Caco-2 (cell line): ENCODE data around the gene STOML1. TPM values are rescaled to one million over a fixed set of nuclear protein-coding genes. Genes with fewer than 3 reads are reported as not detected.

ENCODE experiments used
- BruUV-seq: library from RNA; stranded (reverse); fragments of 400-500 nt; replicated peaks from 2 replicates; lab custom pipeline; 2021; lab: Mats Ljungman, UMichigan
- CTCF ChIA-PET: fragments of 300-600 bp; sonication (Branson Sonifier 250); formaldehyde crosslinking; loops from one replicate; lab custom pipeline; 2022; ENCODE audit warnings: antibody characterized with exemption; lab: Charles Lee
- POLR2A ChIA-PET: fragments of 300-600 bp; sonication (Branson Sonifier 250); formaldehyde crosslinking; loops from one replicate; lab custom pipeline; 2022; ENCODE audit warnings: antibody characterized with exemption; lab: Charles Lee
- DNase-seq, 2 experiments: peaks; one replicate each; pipeline versions ENCODE4 v3.0.0 to v3.0.0-alpha.2; 2020 to 2022
- H3K27me3 ChIP-seq: replicated peaks from 2 replicates; pipeline ENCODE4 v1.6.0; 2011; ENCODE audit warnings: low read length; ENCODE audit not compliant: control insufficient read depth, insufficient read depth
- H3K36me3 ChIP-seq: 2 replicates; pipeline ENCODE4 v1.5.1; 2011; ENCODE audit warnings: low read length; ENCODE audit not compliant: control insufficient read depth, insufficient read depth
- H3K4me1 ChIP-seq: fragments of 250-450 bp; sonication (Bioruptor Pico); 2 replicates; pipeline ENCODE4 v1.5.1; 2020; ENCODE audit warnings: mild to moderate bottlenecking
- H3K4me3 ChIP-seq: 2 replicates; pipeline ENCODE4 v1.5.1; 2011; ENCODE audit warnings: low read depth, mild to moderate bottlenecking, control low read depth, low read length
- H3K9me3 ChIP-seq: fragments of 250-450 bp; sonication (Bioruptor Pico); 2 replicates; pipeline ENCODE4 v1.5.1; 2020; ENCODE audit warnings: mild to moderate bottlenecking, moderate library complexity
- H3K27ac Mint-ChIP-seq: one replicate; pipeline ENCODE4 v1.8.0; 2022; ENCODE audit warnings: mixed read lengths; ENCODE audit not compliant: unreplicated experiment
- H3K27me3 Mint-ChIP-seq: one replicate; pipeline ENCODE4 v1.8.0; 2022; ENCODE audit warnings: mixed read lengths; ENCODE audit not compliant: insufficient read depth, unreplicated experiment
- H3K36me3 Mint-ChIP-seq: one replicate; pipeline ENCODE4 v1.8.0; 2022; ENCODE audit warnings: mild to moderate bottlenecking, mixed read lengths; ENCODE audit not compliant: insufficient read depth, unreplicated experiment
- H3K4me1 Mint-ChIP-seq: one replicate; pipeline ENCODE4 v1.8.0; 2022; ENCODE audit warnings: low read depth, mixed read lengths; ENCODE audit not compliant: unreplicated experiment
- H3K4me3 Mint-ChIP-seq: one replicate; pipeline ENCODE4 v1.8.0; 2022; ENCODE audit warnings: mild to moderate bottlenecking, moderate library complexity, mixed read lengths; ENCODE audit not compliant: unreplicated experiment
- H3K9me3 Mint-ChIP-seq: one replicate; pipeline ENCODE4 v1.8.0; 2022; ENCODE audit warnings: mixed read lengths; ENCODE audit not compliant: unreplicated experiment
- intact Hi-C: fragments of 100-400 bp; cut with micrococcal nuclease; formaldehyde crosslinking; loops from one replicate; pipeline ENCODE4 v1.10.0; 2022; ENCODE audit not compliant: unreplicated experiment
- total RNA-seq: library from RNA; stranded (reverse); gene quantifications from 2 replicates; pipeline ENCODE4 v1.2.3, GENCODE V29; 2022
- TF ChIP-seq, protein P1 (sequence below), 2 experiments: fragments of 200-600 bp in 1 of 2; IDR thresholded peaks; 1 replicate in 1 of 2; 2 replicates in 1 of 2; pipeline versions ENCODE4 v1.5.1 to v1.8.0; 2011 to 2022; ENCODE audit warnings: antibody characterized with exemption in 1 of 2, control low read depth in 1 of 2, inconsistent platforms in 1 of 2, low read depth in 1 of 2, low read length in 1 of 2, mild to moderate bottlenecking in 1 of 2, moderate library complexity in 1 of 2; ENCODE audit not compliant: insufficient read depth in 1 of 2, severe bottlenecking in 1 of 2, unreplicated experiment in 1 of 2

The STOML1 gene
- total RNA-seq, 1 experiment from 2014 or later = 7.6 TPM

DNA sequence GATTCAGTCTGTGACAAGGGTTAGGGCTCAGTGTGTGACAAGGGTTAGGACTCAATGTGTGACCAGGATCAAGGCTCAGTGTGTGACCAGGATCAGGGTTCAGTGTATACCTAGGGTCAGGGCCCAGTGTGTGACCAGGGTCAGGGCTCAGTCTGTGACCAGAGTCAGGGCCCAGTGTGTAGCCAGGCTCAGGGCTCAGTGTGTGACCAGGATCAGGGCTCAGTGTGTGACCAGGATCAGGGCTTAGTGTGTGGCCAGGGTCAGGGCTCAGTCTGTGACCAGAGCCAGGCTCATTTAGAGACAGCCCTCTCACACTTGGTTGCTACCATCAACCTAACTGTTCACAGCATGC is 41.6 kb downstream of the STOML1 start:
- Histone ChIP-seq H3K27me3 (no peaks in the 10 kb centered on the region), H3K4me3 (no peak overlapping the region), H3K9me3 (no peaks in the 10 kb centered on the region), H3K36me3 (no peaks in the 10 kb centered on the region), H3K4me1 (no peaks in the 10 kb centered on the region)
- Mint-ChIP-seq H3K27ac (no peak overlapping the region), H3K4me3 (no peak overlapping the region), H3K9me3 (no peaks in the 10 kb centered on the region), H3K36me3 (no peaks in the 10 kb centered on the region), H3K27me3 (no peaks in the 10 kb centered on the region), H3K4me1 (peaks cover 6% of the 10 kb centered on the region)
- DNase-seq = no peak
- no TSS peak for BruUV-seq
- TF ChIP-seq, protein P1, sequence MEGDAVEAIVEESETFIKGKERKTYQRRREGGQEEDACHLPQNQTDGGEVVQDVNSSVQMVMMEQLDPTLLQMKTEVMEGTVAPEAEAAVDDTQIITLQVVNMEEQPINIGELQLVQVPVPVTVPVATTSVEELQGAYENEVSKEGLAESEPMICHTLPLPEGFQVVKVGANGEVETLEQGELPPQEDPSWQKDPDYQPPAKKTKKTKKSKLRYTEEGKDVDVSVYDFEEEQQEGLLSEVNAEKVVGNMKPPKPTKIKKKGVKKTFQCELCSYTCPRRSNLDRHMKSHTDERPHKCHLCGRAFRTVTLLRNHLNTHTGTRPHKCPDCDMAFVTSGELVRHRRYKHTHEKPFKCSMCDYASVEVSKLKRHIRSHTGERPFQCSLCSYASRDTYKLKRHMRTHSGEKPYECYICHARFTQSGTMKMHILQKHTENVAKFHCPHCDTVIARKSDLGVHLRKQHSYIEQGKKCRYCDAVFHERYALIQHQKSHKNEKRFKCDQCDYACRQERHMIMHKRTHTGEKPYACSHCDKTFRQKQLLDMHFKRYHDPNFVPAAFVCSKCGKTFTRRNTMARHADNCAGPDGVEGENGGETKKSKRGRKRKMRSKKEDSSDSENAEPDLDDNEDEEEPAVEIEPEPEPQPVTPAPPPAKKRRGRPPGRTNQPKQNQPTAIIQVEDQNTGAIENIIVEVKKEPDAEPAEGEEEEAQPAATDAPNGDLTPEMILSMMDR (IDR thresholded peaks at IDR 0.05; ENCODE audit: insufficient read depth in 1 of 2, low read depth in 1 of 2, low read length in 1 of 2, severe bottlenecking in 1 of 2, unreplicated experiment in 1 of 2) = no peak
- intact Hi-C loops = no loop called here
- POLR2A ChIA-PET = no interaction called here
- CTCF ChIA-PET = interaction anchor here (0.6 to 1.8 kb wide), 13 partner anchors 7 to 625 kb away, joined by 3 to 32 read pairs (median 5); partner anchors contain the start of gene PML

DNA sequence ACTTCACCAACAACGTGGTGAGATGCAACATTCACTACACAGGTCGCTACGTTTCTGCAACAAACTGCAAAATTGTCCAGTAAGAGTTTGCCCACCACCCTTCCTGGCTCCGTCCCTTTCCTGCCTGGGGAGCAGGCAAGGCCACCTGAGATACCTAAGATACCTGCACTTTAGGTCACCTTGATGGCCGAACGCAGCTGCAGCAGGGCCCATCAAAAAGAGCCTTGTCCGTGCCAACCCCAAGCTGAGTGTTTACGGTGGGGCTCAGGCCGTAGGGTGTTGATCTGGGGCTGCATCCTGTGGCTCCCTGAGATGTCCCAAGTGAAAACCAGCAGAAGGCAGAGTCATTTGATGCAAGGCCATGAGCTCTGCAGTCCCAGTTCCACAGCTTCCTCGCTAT is 42.6 kb downstream of the STOML1 start:
- H3K36me3 ChIP-seq = no peaks in the 10 kb centered on the region
- Mint-ChIP-seq H3K27me3 (no peaks in the 10 kb centered on the region), H3K4me3 (no peak overlapping the region), H3K27ac (no peak overlapping the region), H3K36me3 (no peaks in the 10 kb centered on the region), H3K9me3 (no peaks in the 10 kb centered on the region), H3K4me1 (peaks cover 6% of the 10 kb centered on the region)
- H3K27me3 ChIP-seq = no peaks in the 10 kb centered on the region
- TF ChIP-seq, protein P1 (IDR thresholded peaks at IDR 0.05; ENCODE audit: insufficient read depth in 1 of 2, low read depth in 1 of 2, low read length in 1 of 2, severe bottlenecking in 1 of 2, unreplicated experiment in 1 of 2) = no peak
- DNase-seq = no peak
- ChIA-PET POLR2A (no interaction called here), CTCF (interaction anchor here (1.1 kb wide), 1 partner anchor 23 kb away, joined by 3 read pairs; no protein-coding TSS in a partner anchor)
- no peak overlapping the region for H3K4me3 ChIP-seq
- peaks cover 5% of the 10 kb centered on the region for H3K4me1 ChIP-seq
- no peaks in the 10 kb centered on the region for H3K9me3 ChIP-seq
- intact Hi-C loops = no loop called here
- no TSS peak for BruUV-seq

DNA sequence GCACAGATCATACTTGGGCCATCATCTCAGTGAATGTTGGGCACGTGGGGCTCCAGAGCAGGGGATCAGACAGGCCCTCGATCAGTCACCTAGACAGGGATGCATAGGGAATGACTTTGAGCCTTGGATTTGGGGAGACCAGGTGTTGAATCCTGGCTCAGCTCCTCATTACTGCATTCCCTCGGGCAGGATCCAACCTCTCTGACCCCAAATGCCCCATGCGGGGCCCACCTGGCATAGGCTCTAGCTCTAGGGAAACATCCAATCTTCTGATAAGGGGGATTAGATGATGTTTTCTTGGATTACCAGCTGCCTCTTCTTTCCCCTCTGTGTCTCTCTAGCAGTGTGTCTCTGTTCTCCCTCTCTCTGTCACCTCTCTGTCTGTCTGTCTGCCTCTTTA is 43.1 kb downstream of the STOML1 start:
- peaks cover 6% of the 10 kb centered on the region for H3K4me1 Mint-ChIP-seq
- Histone ChIP-seq H3K9me3 (no peaks in the 10 kb centered on the region), H3K27me3 (no peaks in the 10 kb centered on the region), H3K4me3 (no peak overlapping the region), H3K36me3 (no peaks in the 10 kb centered on the region), H3K4me1 (peaks cover 10% of the 10 kb centered on the region)
- no TSS peak for BruUV-seq
- intact Hi-C loops = no loop called here
- no peak overlapping the region for H3K27ac Mint-ChIP-seq
- H3K9me3 Mint-ChIP-seq = no peaks in the 10 kb centered on the region
- DNase-seq = no peak
- H3K4me3 Mint-ChIP-seq = no peak overlapping the region
- H3K27me3 Mint-ChIP-seq = no peaks in the 10 kb centered on the region
- TF ChIP-seq, protein P1 (IDR thresholded peaks at IDR 0.05; ENCODE audit: insufficient read depth in 1 of 2, low read depth in 1 of 2, low read length in 1 of 2, severe bottlenecking in 1 of 2, unreplicated experiment in 1 of 2) = no peak
- ChIA-PET POLR2A (no interaction called here), CTCF (interaction anchor here (1.1 kb wide), 1 partner anchor 24 kb away, joined by 3 read pairs; no protein-coding TSS in a partner anchor)
- H3K36me3 Mint-ChIP-seq = no peaks in the 10 kb centered on the region
